Hippocampal formation (tissue), 2 donors: ENCODE data around the gene PTPRCAP.
"Not testable (repeated sequence)": the region's sequence is repeated elsewhere in the genome, so short reads cannot be mapped to it uniquely, and the experiment has no call there.

Source experiments
- DNase-seq, 2 donors: peaks; one replicate each; lab custom pipeline; 2025; lab: John Stamatoyannopoulos, UW

PTPRCAP gene

GRCh38 chr11:67437082-67437808 is at the start of gene PTPRCAP:
Gene PTPRCAP (minus strand): TSS chr11:67437682. CDS start chr11:67437619, 63 bp downstream.
- DNase-seq: no peak

DNA sequence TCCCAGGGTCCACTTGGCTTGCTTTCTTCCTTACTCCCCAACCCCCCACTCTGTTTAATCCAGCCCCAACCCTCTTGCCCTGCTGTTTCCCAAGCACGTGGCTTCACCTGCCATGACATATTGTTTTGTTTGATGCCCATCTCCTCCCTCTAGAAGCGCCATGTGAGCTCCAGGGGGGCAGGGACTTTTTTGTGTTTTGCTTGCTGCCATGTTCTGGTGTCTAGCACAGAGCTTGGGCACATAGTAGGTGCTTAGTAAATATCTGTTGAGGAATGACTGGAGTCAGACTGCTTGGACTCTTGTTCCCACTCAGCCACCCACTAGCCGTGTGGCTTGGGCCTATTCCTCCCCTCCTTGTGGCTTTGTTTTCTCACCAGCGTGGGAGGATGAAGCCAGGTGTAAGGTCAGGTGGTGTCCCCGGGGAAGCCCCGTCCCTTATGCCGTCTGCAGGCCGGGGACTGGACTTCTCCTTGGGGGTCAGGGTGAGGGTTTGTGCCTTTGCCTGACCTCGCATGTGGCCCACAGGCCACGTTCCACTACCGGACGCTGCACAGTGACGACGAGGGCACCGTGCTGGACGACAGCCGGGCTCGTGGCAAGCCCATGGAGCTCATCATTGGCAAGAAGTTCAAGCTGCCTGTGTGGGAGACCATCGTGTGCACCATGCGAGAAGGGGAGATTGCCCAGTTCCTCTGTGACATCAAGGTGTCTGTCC is 49.2 kb upstream of the PTPRCAP start:
- no peak for DNase-seq

- not testable (repeated sequence) for DNase-seq
These were observed 48.4 kb upstream of the PTPRCAP start for GRCh38 chr11:67485873-67486361.

DNA sequence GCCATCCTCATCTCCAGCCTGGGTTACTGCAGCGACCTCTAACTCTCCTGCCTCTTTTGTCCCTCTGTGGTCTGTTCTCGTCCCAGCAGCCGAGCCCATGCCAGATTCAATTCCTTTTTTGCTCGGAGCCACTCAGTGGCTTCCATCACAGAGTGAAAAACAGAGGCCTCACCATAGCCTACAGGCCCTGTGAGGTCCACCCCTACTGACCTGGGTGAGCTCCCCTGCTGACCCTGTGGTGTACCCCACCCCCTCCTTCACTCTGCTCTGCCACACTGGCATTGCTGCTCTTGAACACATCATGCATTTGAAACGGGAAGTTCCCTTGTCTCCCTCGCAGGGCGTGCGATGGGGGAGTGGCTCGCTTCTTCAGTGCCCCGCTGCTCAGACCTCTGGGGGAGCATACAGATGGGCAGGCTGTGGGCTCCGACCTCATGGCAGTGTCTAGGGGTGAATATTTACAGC is 47.4 kb upstream of the PTPRCAP start:
- no peak for DNase-seq

GRCh38 chr11:67483831-67484665 is 46.6 kb upstream of the PTPRCAP start:
- DNase-seq: no peak

DNA sequence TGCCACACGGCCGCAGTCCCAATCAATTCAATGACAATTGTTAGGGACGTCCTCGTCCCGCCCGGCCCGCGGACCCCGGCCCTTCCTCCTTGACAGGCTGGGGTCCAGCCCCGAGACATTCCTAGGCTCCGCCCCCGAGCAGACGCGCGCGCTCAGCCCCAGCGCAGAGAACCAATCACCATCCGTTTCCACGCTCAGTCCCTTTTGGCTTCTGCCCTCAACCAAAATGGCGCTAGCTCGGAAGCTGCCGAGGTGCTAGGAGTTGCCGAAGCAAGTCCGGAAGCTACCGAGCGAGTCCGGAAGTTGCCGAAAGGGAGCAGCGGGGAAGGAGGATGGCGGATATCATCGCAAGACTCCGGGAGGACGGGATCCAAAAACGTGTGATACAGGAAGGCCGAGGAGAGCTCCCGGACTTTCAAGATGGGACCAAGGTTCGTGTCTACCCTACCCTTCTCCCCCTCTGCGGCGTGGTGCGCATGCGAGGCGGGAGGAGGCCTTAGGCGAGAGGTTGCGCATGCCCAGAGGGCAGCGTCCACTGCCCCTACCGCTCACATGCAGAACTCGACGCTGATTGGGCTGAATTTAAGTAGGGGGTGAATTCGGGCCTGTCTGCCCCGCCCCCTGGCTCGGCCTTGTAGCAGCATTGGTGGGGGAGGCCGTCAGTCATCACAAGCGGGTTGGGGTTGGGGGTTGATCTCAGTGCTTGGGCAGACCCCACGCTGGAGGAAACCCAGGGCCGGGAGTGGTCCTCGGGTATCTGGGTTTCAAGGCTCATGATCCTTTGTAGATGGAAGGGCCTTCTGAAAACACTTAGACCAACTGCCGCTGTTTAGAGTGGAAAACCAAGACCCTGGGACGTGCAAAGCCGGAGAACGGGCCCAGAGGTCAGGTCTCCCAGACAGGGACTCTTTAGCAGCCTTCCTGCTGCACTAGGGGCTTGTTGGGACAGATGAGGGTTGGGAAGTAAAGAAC is 45.6 kb upstream of the PTPRCAP start, which contains the start of gene AIP:
AIP (plus strand) TSS at position 200 of the 972 bp plus-strand sequence; CDS start at position 333, 133 bp downstream.
- peak; percentile 97 to 98 for DNase-seq

DNA sequence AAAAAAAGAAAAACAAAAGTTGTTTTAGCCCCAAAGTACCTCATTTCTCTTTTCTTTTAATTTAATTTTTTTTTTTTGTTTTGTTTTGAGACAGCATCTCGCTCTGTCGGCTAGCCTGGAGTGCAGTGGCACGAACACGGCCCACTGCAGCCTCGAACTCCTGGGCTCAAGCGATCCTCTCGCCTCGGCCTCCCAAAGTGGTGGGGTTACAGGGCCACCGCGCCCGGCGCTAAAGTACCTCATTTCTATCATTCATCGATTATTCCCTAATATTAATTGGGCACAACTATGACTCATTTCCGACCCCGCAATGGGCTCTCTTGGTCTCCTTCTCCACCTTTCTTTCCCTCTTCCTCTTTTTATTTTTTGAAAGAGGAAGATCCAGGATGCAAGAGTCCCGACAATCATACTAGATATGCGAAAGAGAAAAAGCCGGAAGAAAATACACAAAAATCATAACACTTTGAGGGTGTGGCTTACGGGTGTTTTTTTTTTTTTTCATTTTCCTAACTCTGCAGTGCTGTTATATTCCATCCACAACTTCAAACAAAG is 44.9 kb upstream of the PTPRCAP start:
- DNase-seq: no peak

DNA sequence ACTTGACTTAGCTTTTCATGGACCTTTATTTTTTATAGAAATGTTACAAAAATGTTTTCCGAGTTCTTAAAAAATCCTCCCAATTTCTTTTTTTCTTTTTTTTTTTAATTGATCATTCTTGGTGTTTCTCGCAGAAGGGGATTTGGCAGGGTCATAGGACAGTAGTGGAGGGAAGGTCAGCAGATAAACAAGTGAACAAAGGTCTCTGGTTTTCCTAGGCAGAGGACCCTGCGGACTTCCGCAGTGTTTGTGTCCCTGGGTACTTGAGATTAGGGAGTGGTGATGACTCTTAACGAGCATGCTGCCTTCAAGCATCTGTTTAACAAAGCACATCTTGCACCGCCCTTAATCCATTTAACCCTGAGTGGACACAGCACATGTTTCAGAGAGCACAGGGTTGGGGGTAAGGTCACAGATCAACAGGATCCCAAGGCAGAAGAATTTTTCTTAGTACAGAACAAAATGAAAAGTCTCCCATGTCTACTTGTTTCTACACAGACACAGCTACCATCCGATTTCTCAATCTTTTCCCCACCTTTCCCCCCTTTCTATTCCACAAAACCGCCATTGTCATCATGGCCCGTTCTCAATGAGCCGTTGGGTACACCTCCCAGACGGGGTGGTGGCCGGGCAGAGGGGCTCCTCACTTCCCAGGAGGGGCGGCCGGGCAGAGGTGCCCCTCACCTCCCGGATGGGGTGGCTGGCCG is 40.0 kb upstream of the PTPRCAP start:
- not testable (repeated sequence) for DNase-seq

- not testable (repeated sequence) for DNase-seq
These were observed 39.2 kb upstream of the PTPRCAP start for GRCh38 chr11:67476692-67477091.

GRCh38 chr11:67472882-67473281 is 35.4 kb upstream of the PTPRCAP start:
- no peak for DNase-seq

DNA sequence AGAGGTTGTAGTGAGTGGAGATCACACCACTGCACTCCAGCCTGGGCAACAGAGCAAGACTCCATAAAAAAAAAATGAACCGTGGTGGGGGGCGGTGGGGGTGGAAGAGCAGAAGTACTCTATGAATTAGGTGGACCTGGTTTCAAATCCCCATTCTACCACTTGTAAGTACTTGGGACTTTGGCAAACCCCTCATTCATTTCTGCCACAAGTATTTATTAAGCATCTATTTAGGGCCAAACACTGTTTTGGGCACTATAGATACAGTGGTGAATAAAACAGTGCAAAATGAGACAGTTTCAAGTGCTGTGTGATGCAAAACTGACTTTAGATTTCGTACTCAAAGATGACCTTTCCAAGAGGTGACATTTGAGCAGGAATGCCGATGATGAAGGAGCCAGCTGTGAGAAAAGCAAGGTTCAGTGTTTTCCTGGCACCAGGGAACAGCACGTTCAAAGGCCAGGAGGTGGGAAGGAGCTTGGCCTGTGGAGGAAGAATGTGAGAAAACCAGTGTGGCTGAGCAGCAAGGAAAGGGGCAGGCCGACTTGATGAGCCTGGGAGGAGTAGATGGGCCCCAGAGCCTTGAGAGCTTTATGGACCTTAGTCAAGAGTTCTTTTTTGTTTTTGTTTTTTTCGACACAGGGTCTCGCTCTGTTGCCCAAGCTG is 33.0 kb upstream of the PTPRCAP start:
- DNase-seq: no peak

- DNase-seq: no peak
These were observed 32.0 kb upstream of the PTPRCAP start for GRCh38 chr11:67469508-67469811.

DNA sequence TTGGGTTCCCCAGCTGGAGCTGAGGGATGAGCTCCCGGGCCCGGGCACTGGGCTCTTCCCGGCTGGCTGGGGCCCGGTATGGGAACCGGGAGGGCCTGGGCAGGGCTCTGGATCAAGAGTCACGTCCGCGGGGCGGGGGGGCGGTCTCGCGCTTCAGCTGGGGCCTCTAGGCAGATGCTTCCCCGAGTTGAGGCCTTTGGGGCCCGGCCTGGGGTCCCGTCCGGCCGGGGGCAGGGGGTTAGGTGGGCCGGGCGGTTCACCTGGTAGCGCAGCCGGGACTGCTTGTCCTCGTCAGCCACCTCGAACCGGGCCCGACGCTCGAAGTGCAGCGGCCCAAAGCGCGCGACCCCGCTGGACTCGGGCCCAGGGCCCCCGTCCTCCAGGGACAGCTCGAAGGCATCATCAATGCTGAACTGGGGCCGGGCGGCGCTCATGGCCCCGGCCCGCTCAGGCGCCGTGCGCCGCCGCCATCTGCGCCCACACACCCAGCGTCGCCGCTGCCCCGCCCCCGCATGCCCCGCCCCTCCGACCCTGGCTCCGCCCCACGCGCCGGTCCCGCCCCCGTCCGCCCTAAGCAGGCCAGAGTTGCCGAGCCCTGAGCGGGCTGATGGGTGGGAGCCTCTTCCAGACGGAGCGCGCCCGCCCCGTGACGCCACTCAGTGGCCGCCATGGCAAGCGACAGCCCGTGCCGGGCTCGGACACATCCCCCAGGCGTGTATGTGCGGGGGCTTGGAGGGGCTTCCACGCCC is 31.5 kb upstream of the PTPRCAP start, which contains the start of gene TMEM134:
TMEM134 (minus strand) TSS at position 493 of the 749 bp plus-strand sequence; CDS start at position 434, 59 bp downstream.
- DNase-seq: peak; percentile 90 to 92

GRCh38 chr11:67468456-67468758 is 30.9 kb upstream of the PTPRCAP start:
- DNase-seq: no peak

GRCh38 chr11:67468056-67468455 is 30.6 kb upstream of the PTPRCAP start:
- DNase-seq: no peak

- DNase-seq: no peak
These were observed 29.7 kb upstream of the PTPRCAP start for GRCh38 chr11:67466962-67467771.

DNA sequence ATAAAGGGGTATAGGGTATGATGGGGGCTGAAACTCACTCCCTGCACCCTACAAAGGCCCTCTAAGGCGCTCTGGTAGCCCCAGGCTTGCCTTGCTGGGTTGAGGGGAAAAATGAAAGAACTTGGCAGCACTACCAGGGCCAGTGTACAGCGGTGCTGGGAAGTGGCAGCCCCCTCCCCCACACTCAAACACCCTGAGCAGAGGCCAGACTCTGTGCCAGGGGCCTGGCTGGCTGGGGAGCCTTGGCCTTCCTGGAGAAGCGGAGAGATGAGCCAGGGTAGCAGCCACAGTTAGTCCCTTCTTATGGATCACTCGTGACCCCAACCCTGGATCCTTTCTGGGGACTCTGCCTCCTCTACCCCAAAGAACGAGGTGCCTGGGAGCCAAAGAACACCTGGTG is 28.9 kb upstream of the PTPRCAP start:
- DNase-seq: no peak

DNA sequence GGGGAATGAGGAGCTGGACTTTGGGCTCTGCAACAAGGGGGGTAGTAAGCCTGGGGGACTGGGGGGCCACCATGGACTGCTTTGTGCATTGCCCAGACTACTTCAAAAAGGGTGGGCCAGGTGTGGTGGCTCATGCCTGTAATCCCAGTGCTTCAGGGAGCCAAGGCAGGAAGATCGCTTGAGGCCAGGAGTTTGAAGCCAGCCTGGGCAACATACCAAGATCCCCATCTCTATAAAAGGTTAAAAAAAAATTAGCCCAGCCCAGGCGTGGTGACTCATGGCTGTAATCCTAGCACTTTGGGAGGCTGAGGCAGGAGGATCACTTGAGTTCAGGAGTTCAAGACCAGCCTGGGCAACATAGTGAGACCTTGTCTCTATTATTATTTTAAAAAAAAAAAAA is 28.0 kb upstream of the PTPRCAP start:
- not testable (repeated sequence) for DNase-seq
